ENCODE measurements around the gene IMMP2L. TPM values are rescaled to one million over a fixed set of nuclear protein-coding genes. Genes with fewer than 3 reads are reported as not detected.

IMMP2L gene
- total RNA-seq, 1 experiment from 2014 or later = 8.6 TPM

DNA sequence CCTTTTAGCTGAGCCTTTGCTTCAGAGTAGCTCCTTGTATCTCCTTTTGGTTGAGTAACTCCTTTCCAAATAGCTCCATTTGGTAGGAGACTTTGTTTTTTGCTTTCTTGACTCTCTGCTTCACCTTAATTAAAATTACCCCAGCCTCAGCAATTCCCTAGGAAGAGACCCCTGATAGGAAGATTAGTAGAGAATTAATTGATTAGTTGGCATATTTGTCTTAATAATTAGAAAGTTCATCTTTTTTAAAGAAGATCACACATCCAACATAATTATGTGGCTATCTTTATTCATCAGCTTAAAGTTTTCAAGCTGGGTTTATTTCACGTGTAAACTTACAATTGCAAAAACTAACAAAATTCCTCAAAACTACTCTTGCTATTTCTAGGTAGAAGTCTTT is 352.2 kb downstream of the IMMP2L start:
- Histone ChIP-seq H3K36me3 (ENCODE audit: low read depth, low read length) (no peaks in the 10 kb centered on the region), H3K79me2 (ENCODE audit: low read length) (no peaks in the 10 kb centered on the region), H2AFZ (ENCODE audit: low read length) (no peak overlapping the region), H3K4me2 (ENCODE audit: low read length) (no peak overlapping the region), H3F3A (ENCODE audit: low read length, unreplicated experiment) (no peaks in the 10 kb centered on the region), H3K4me1 (ENCODE audit: insufficient read depth, low read length) (peaks cover 12% of the 10 kb centered on the region; the same call in 1 of the 2 replicates), H3K4me3 (ENCODE audit: low read length) (no peak overlapping the region), H3K9ac (ENCODE audit: low read length) (no peak overlapping the region), H3K9me2 (replicated peaks; ENCODE audit: low read length) (no peaks in the 10 kb centered on the region), H3K27me3 (ENCODE audit: low read length) (no peaks in the 10 kb centered on the region), H3K9me3 (ENCODE audit: low read length) (no peaks in the 10 kb centered on the region), H3K27ac (ENCODE audit: low read length) (no peak overlapping the region), H4K20me1 (ENCODE audit: low read length) (no peaks in the 10 kb centered on the region)
- intact Hi-C loops (cut with micrococcal nuclease) = loop anchor here (2.0 kb wide), 1 partner anchor 111 kb away; no protein-coding TSS in a partner anchor
- CTCF ChIA-PET = no interaction called here
- POLR2A ChIA-PET (ENCODE audit: unreplicated experiment) = no interaction called here
- no peak for TF ChIP-seq EZH2 (IDR thresholded peaks at IDR 0.05; ENCODE audit: low read length, unreplicated experiment)
- TF ChIP-seq, protein P1, sequence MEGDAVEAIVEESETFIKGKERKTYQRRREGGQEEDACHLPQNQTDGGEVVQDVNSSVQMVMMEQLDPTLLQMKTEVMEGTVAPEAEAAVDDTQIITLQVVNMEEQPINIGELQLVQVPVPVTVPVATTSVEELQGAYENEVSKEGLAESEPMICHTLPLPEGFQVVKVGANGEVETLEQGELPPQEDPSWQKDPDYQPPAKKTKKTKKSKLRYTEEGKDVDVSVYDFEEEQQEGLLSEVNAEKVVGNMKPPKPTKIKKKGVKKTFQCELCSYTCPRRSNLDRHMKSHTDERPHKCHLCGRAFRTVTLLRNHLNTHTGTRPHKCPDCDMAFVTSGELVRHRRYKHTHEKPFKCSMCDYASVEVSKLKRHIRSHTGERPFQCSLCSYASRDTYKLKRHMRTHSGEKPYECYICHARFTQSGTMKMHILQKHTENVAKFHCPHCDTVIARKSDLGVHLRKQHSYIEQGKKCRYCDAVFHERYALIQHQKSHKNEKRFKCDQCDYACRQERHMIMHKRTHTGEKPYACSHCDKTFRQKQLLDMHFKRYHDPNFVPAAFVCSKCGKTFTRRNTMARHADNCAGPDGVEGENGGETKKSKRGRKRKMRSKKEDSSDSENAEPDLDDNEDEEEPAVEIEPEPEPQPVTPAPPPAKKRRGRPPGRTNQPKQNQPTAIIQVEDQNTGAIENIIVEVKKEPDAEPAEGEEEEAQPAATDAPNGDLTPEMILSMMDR (conservative IDR thresholded peaks at IDR 0.05; ENCODE audit: low read depth, low read length) = no peak
- no peak for TF ChIP-seq EZH2phosphoT487 (IDR thresholded peaks at IDR 0.05; ENCODE audit: borderline replicate concordance, low read length)
- BruUV-seq (replicated peaks) = no TSS peak
- ATAC-seq (no peak), DNase-seq (no peak)

DNA sequence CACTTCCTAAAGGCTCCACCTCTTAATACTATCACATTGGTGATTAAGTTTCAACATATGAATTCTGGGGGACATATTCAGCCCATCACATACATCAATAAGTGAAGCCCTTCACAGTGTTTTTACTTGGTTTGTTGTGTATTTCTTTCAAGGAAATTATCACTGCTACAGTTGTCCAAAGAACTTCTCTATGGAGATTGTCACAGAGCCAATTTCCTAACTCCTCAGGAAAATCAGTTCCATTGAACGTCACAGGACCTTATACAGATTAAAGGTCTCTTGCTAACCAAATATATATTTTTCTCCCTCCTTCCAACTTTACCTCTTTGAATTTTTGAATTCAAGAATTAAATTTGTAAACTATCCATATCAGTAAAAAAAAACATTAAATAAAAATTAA is 357.0 kb downstream of the IMMP2L start:
- DNase-seq (no peak), ATAC-seq (no peak)
- no peaks in the 10 kb centered on the region for H3K79me2 ChIP-seq (ENCODE audit: low read length)
- no peak overlapping the region for H2AFZ ChIP-seq (ENCODE audit: low read length)
- no peak for TF ChIP-seq EZH2 (IDR thresholded peaks at IDR 0.05; ENCODE audit: low read length, unreplicated experiment)
- TF ChIP-seq, protein P1 (conservative IDR thresholded peaks at IDR 0.05; ENCODE audit: low read depth, low read length) = no peak
- TF ChIP-seq EZH2phosphoT487 (IDR thresholded peaks at IDR 0.05; ENCODE audit: borderline replicate concordance, low read length) = no peak
- H3F3A ChIP-seq (ENCODE audit: low read length, unreplicated experiment) = no peaks in the 10 kb centered on the region
- intact Hi-C loops (cut with micrococcal nuclease) = no loop called here
- H3K4me1 ChIP-seq (ENCODE audit: insufficient read depth, low read length) = no peaks in the 10 kb centered on the region
- H3K9me2 ChIP-seq (replicated peaks; ENCODE audit: low read length) = no peaks in the 10 kb centered on the region
- no peak overlapping the region for H3K4me3 ChIP-seq (ENCODE audit: low read length)
- no TSS peak for BruUV-seq (replicated peaks)
- CTCF ChIA-PET = no interaction called here
- no peaks in the 10 kb centered on the region for H3K36me3 ChIP-seq (ENCODE audit: low read depth, low read length)
- POLR2A ChIA-PET (ENCODE audit: unreplicated experiment) = no interaction called here
- H3K27me3 ChIP-seq (ENCODE audit: low read length) = no peaks in the 10 kb centered on the region
- no peak overlapping the region for H3K4me2 ChIP-seq (ENCODE audit: low read length)
- H3K9ac ChIP-seq (ENCODE audit: low read length) = no peak overlapping the region
- no peaks in the 10 kb centered on the region for H3K9me3 ChIP-seq (ENCODE audit: low read length)
- no peaks in the 10 kb centered on the region for H4K20me1 ChIP-seq (ENCODE audit: low read length)
- no peak overlapping the region for H3K27ac ChIP-seq (ENCODE audit: low read length)

DNA sequence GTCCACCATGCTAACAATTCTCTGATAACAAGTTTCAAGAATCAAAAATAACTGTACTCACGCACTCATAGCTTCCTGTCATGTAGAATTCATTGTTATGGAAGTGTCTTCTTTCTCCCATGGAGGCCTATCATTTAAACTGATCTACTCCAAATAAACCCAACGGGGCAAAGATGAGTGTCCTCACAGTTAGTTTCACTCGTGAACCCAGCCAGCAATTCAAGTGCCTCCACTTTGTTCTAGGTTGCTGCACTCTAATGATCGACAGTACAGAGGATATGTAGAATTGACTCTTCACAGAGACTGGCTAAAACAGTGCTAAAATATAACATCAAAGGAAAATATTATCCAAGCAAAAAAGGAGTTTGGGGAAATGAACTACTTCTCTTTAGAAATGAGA is 360.0 kb downstream of the IMMP2L start:
- no peak overlapping the region for H3K4me3 ChIP-seq (ENCODE audit: low read length)
- peaks cover 26% of the 10 kb centered on the region for H3K4me1 ChIP-seq (ENCODE audit: insufficient read depth, low read length)
- no peak overlapping the region for H2AFZ ChIP-seq (ENCODE audit: low read length)
- ChIA-PET CTCF (no interaction called here), POLR2A (ENCODE audit: unreplicated experiment) (no interaction called here)
- no TSS peak for BruUV-seq (replicated peaks)
- no peaks in the 10 kb centered on the region for H3F3A ChIP-seq (ENCODE audit: low read length, unreplicated experiment)
- ATAC-seq (no peak), DNase-seq (no peak)
- no peaks in the 10 kb centered on the region for H4K20me1 ChIP-seq (ENCODE audit: low read length)
- TF ChIP-seq EZH2 (IDR thresholded peaks at IDR 0.05; ENCODE audit: low read length, unreplicated experiment) (no peak), EZH2phosphoT487 (IDR thresholded peaks at IDR 0.05; ENCODE audit: borderline replicate concordance, low read length) (no peak)
- TF ChIP-seq, protein P1 (conservative IDR thresholded peaks at IDR 0.05; ENCODE audit: low read depth, low read length) = no peak
- H3K9me2 ChIP-seq (replicated peaks; ENCODE audit: low read length) = no peaks in the 10 kb centered on the region
- H3K9ac ChIP-seq (ENCODE audit: low read length) = no peak overlapping the region
- no peak overlapping the region for H3K4me2 ChIP-seq (ENCODE audit: low read length)
- no peaks in the 10 kb centered on the region for H3K79me2 ChIP-seq (ENCODE audit: low read length)
- H3K9me3 ChIP-seq (ENCODE audit: low read length) = no peaks in the 10 kb centered on the region
- no peaks in the 10 kb centered on the region for H3K27me3 ChIP-seq (ENCODE audit: low read length)
- no peak overlapping the region for H3K27ac ChIP-seq (ENCODE audit: low read length)
- no peaks in the 10 kb centered on the region for H3K36me3 ChIP-seq (ENCODE audit: low read depth, low read length)
- intact Hi-C loops (cut with micrococcal nuclease) = no loop called here
